ENCODE results near the gene NRAS. TPM values are rescaled to one million over a fixed set of nuclear protein-coding genes. Genes with fewer than 3 reads are reported as not detected.

The NRAS gene
- polyA plus RNA-seq, 1 experiment, result 69.8 TPM

GRCh38 chr1:114725230-114725629 is 8.7 kb upstream of the NRAS start:
- no peak overlapping the region for H3K4me3 ChIP-seq (ENCODE audit: low read depth, low read length)
- H3K27me3 ChIP-seq (ENCODE audit: control insufficient read depth, insufficient read depth, low read length), result no peaks in the 10 kb centered on the region
- no peaks in the 10 kb centered on the region for H3K9me3 ChIP-seq (ENCODE audit: control insufficient read depth, insufficient read depth, low read length)
- CTCF ChIA-PET, result no interaction called here
- DNase-seq (ENCODE audit: low read depth, low spot score), result no peak
- no peak for TF ChIP-seq CTCF (IDR thresholded peaks at IDR 0.05; ENCODE audit: low read depth, low read length)
- H3K27ac ChIP-seq (ENCODE audit: low read depth, low read length), result no peak overlapping the region
- POLR2A ChIA-PET, result no interaction called here

GRCh38 chr1:114723915-114724314 is 7.3 kb upstream of the NRAS start:
- Histone ChIP-seq H3K9me3 (ENCODE audit: control insufficient read depth, insufficient read depth, low read length) (no peaks in the 10 kb centered on the region), H3K27ac (ENCODE audit: low read depth, low read length) (no peak overlapping the region), H3K27me3 (ENCODE audit: control insufficient read depth, insufficient read depth, low read length) (no peaks in the 10 kb centered on the region), H3K4me3 (ENCODE audit: low read depth, low read length) (no peak overlapping the region)
- ChIA-PET CTCF (no interaction called here), POLR2A (no interaction called here)
- no peak for DNase-seq (ENCODE audit: low read depth, low spot score)
- TF ChIP-seq CTCF (IDR thresholded peaks at IDR 0.05; ENCODE audit: low read depth, low read length), result no peak

GRCh38 chr1:114723457-114723856 is 6.9 kb upstream of the NRAS start:
- DNase-seq (ENCODE audit: low read depth, low spot score), result no peak
- no peak for TF ChIP-seq CTCF (IDR thresholded peaks at IDR 0.05; ENCODE audit: low read depth, low read length)
- Histone ChIP-seq H3K27me3 (ENCODE audit: control insufficient read depth, insufficient read depth, low read length) (no peaks in the 10 kb centered on the region), H3K27ac (ENCODE audit: low read depth, low read length) (no peak overlapping the region), H3K4me3 (ENCODE audit: low read depth, low read length) (no peak overlapping the region), H3K9me3 (ENCODE audit: control insufficient read depth, insufficient read depth, low read length) (no peaks in the 10 kb centered on the region)
- ChIA-PET POLR2A (no interaction called here), CTCF (no interaction called here)

GRCh38 chr1:114720492-114720891 is 3.9 kb upstream of the NRAS start:
- POLR2A ChIA-PET, result no interaction called here
- CTCF ChIA-PET, result no interaction called here
- Histone ChIP-seq H3K4me3 (ENCODE audit: low read depth, low read length) (no peak overlapping the region), H3K27ac (ENCODE audit: low read depth, low read length) (no peak overlapping the region), H3K27me3 (ENCODE audit: control insufficient read depth, insufficient read depth, low read length) (no peaks in the 10 kb centered on the region), H3K9me3 (ENCODE audit: control insufficient read depth, insufficient read depth, low read length) (no peaks in the 10 kb centered on the region)
- TF ChIP-seq CTCF (IDR thresholded peaks at IDR 0.05; ENCODE audit: low read depth, low read length), result no peak
- DNase-seq (ENCODE audit: low read depth, low spot score), result no peak

- TF ChIP-seq CTCF (IDR thresholded peaks at IDR 0.05; ENCODE audit: low read depth, low read length), result no peak
- Histone ChIP-seq H3K9me3 (ENCODE audit: control insufficient read depth, insufficient read depth, low read length) (no peaks in the 10 kb centered on the region), H3K27ac (ENCODE audit: low read depth, low read length) (no peak overlapping the region), H3K4me3 (ENCODE audit: low read depth, low read length) (no peak overlapping the region), H3K27me3 (ENCODE audit: control insufficient read depth, insufficient read depth, low read length) (no peaks in the 10 kb centered on the region)
- POLR2A ChIA-PET, result no interaction called here
- DNase-seq (ENCODE audit: low read depth, low spot score), result no peak
- CTCF ChIA-PET, result no interaction called here
Observed at GRCh38 chr1:114719424-114719787, 2.8 kb upstream of the NRAS start.
